Liver (tissue), 2 donors: ENCODE results near the gene SERTM2.
"Not testable (repeated sequence)": the region's sequence is repeated elsewhere in the genome, so short reads cannot be mapped to it uniquely, and the experiment has no call there.

Experiments used
- CTCF ChIP-seq: fragments of 150-350 bp; IDR thresholded peaks from 2 replicates; pipeline ENCODE4 v1.5.1; 2017; ENCODE audit warnings: improper control_type of control experiment, low read depth, low read length; ENCODE audit not compliant: missing input control
- YY1 ChIP-seq: IDR thresholded peaks from 2 replicates; pipeline ENCODE4 v1.6.1; 2016; ENCODE audit warnings: antibody characterized with exemption, mild to moderate bottlenecking
- donor health status: healthy.

DNA sequence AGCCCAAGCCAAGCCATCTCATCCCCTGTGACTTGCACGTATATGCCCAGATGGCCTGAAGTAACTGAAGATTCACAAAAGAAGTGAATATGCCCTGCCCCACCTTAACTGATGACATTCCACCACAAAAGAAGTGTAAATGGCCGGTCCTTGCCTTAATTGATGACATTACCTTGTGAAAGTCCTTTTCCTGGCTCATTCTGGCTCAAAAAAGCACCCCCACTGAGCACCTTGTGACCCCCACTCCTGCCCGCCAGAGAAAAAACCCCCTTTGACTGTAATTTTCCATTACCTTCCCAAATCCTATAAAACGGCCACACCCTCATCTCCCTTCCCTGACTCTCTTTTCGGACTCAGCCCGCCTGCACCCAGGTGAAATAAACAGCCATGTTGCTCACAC lies 37.8 kb downstream of the SERTM2 start:
- not testable (repeated sequence) for TF ChIP-seq CTCF, YY1
